ENCODE results near the gene TBC1D22A.
A peak's percentile ranks its signal among the peaks of the same experiment; 100 is the strongest.

The TBC1D22A gene

GRCh38 chr22:46913351-46913750 lies 150.9 kb downstream of the TBC1D22A start:
- DNase-seq, result no peak

- no peak for DNase-seq
These were observed 152.0 kb downstream of the TBC1D22A start for GRCh38 chr22:46914481-46914880.

- DNase-seq, result peak in 1 of 2 experiments; percentile 43
These were observed 152.8 kb downstream of the TBC1D22A start for GRCh38 chr22:46914916-46915894.

GRCh38 chr22:46915950-46916730 lies 153.7 kb downstream of the TBC1D22A start:
- DNase-seq, result no peak

- no peak for DNase-seq
These were observed 154.7 kb downstream of the TBC1D22A start for GRCh38 chr22:46916886-46917770.

- DNase-seq, result no peak
These were observed 155.3 kb downstream of the TBC1D22A start for GRCh38 chr22:46917771-46918101.

GRCh38 chr22:46918197-46918596 lies 155.7 kb downstream of the TBC1D22A start:
- DNase-seq, result no peak

GRCh38 chr22:46922037-46922436 lies 159.6 kb downstream of the TBC1D22A start:
- DNase-seq, result no peak

GRCh38 chr22:46923394-46923793 lies 160.9 kb downstream of the TBC1D22A start:
- no peak for DNase-seq

- DNase-seq, result peak in 1 of 2 experiments; percentile 21
These were observed 163.4 kb downstream of the TBC1D22A start for GRCh38 chr22:46925818-46926217.

- DNase-seq, result no peak
These were observed 166.7 kb downstream of the TBC1D22A start for GRCh38 chr22:46929046-46929709.

GRCh38 chr22:46929710-46930204 lies 167.3 kb downstream of the TBC1D22A start:
- no peak for DNase-seq

- DNase-seq, result peak in 1 of 2 experiments; percentile 5
These were observed 169.0 kb downstream of the TBC1D22A start for GRCh38 chr22:46931414-46931813.

- no peak for DNase-seq
These were observed 169.4 kb downstream of the TBC1D22A start for GRCh38 chr22:46931881-46932280.

- DNase-seq, result no peak
These were observed 170.8 kb downstream of the TBC1D22A start for GRCh38 chr22:46933040-46933930.

- DNase-seq, result no peak
These were observed 171.8 kb downstream of the TBC1D22A start for GRCh38 chr22:46934172-46934745.

GRCh38 chr22:46934746-46935491 lies 172.5 kb downstream of the TBC1D22A start:
- DNase-seq, result no peak

GRCh38 chr22:46935506-46936377 lies 173.3 kb downstream of the TBC1D22A start:
- DNase-seq, result no peak
